GM23338 (cell line): ENCODE results near the gene CALY. TPM values are rescaled to one million over a fixed set of nuclear protein-coding genes. Genes with fewer than 3 reads are reported as not detected.
A peak's percentile ranks its signal among the peaks of the same experiment; 100 is the strongest.

Experiments used
- ATAC-seq: fragments of 200-7000 bp; cut with Tn5 transposase; 3 replicates; pipeline ENCODE4 v1.9.1; 2020
- DNase-seq: peaks from one replicate; pipeline ENCODE4 v3.0.0-alpha.2; 2015; ENCODE audit warnings: low spot score
- H2AFZ ChIP-seq: fragments of 200-600 bp; sonication (generic); 2 replicates; pipeline ENCODE4 v1.8.0; 2016; ENCODE audit warnings: antibody characterized with exemption, mild to moderate bottlenecking, moderate library complexity
- H3F3A ChIP-seq: fragments of 200-600 bp; sonication (generic); replicated peaks from 2 replicates; pipeline ENCODE4 v1.8.0; 2017; ENCODE audit warnings: antibody characterized with exemption, mixed run types, low read depth
- H3K27ac ChIP-seq: fragments of 200-600 bp; sonication (generic); 2 replicates; pipeline ENCODE4 v1.6.1; 2016; ENCODE audit warnings: low read depth
- H3K27me3 ChIP-seq: fragments of 200-600 bp; sonication (generic); 2 replicates; pipeline ENCODE4 v1.8.0; 2016; ENCODE audit warnings: mild to moderate bottlenecking, mixed run types, moderate library complexity; ENCODE audit not compliant: insufficient read depth
- H3K36me3 ChIP-seq: fragments of 200-600 bp; sonication (generic); 2 replicates; pipeline ENCODE4 v1.8.0; 2016; ENCODE audit warnings: mild to moderate bottlenecking; ENCODE audit not compliant: insufficient read depth
- H3K4me1 ChIP-seq: fragments of 200-600 bp; sonication (generic); 2 replicates; pipeline ENCODE4 v1.8.0; 2016; ENCODE audit warnings: mild to moderate bottlenecking, moderate library complexity; ENCODE audit not compliant: insufficient read depth
- H3K4me2 ChIP-seq: fragments of 200-600 bp; sonication (generic); 2 replicates; pipeline ENCODE4 v1.7.1; 2017; ENCODE audit warnings: mixed run types
- H3K4me3 ChIP-seq: fragments of 200-600 bp; sonication (generic); 2 replicates; pipeline ENCODE4 v1.6.1; 2016; ENCODE audit warnings: mixed run types
- H3K79me2 ChIP-seq: fragments of 200-600 bp; sonication (generic); replicated peaks from 2 replicates; pipeline ENCODE4 v1.8.0; 2017; ENCODE audit warnings: mild to moderate bottlenecking; ENCODE audit not compliant: insufficient read depth
- H3K9me2 ChIP-seq: fragments of 200-600 bp; sonication (generic); 2 replicates; pipeline ENCODE4 v1.8.0; 2017; ENCODE audit not compliant: insufficient read depth
- H4K20me1 ChIP-seq: fragments of 200-600 bp; sonication (generic); replicated peaks from 2 replicates; pipeline ENCODE4 v1.8.0; 2017; ENCODE audit warnings: mild to moderate bottlenecking; ENCODE audit not compliant: insufficient read depth
- H3K27ac Mint-ChIP-seq: 2 replicates; pipeline ENCODE4 v1.8.0; 2020; ENCODE audit warnings: inconsistent platforms, mild to moderate bottlenecking, moderate library complexity, mixed read lengths
- H3K27me3 Mint-ChIP-seq: 3 replicates; pipeline ENCODE4 v1.8.0; 2022; ENCODE audit warnings: low read depth, mild to moderate bottlenecking, moderate library complexity, mixed read lengths, inconsistent platforms; ENCODE audit not compliant: insufficient read depth, poor library complexity
- H3K36me3 Mint-ChIP-seq: 3 replicates; pipeline ENCODE4 v1.8.0; 2021; ENCODE audit warnings: low read depth, mild to moderate bottlenecking, inconsistent platforms, moderate library complexity, mixed read lengths
- H3K4me1 Mint-ChIP-seq: 3 replicates; pipeline ENCODE4 v1.8.0; 2020; ENCODE audit warnings: mild to moderate bottlenecking, inconsistent platforms, mixed read lengths
- H3K4me3 Mint-ChIP-seq: 3 replicates; pipeline ENCODE4 v1.8.0; 2021; ENCODE audit warnings: moderate library complexity, mild to moderate bottlenecking, inconsistent platforms, mixed read lengths
- H3K9me3 Mint-ChIP-seq: 3 replicates; pipeline ENCODE4 v1.8.0; 2020; ENCODE audit warnings: moderate library complexity, mild to moderate bottlenecking, inconsistent platforms, mixed read lengths
- EZH2 ChIP-seq: fragments of 200-600 bp; sonication (generic); IDR thresholded peaks from one replicate; pipeline ENCODE4 v1.8.0; 2017; ENCODE audit warnings: antibody characterized with exemption, mild to moderate bottlenecking, low read depth; ENCODE audit not compliant: unreplicated experiment
- EZH2phosphoT487 ChIP-seq: fragments of 200-600 bp; sonication (generic); IDR thresholded peaks from one replicate; pipeline ENCODE4 v1.8.1; 2018; ENCODE audit warnings: antibody characterized with exemption; ENCODE audit not compliant: unreplicated experiment
- NANOG ChIP-seq: IDR thresholded peaks from 2 replicates; pipeline ENCODE4 v1.6.1; 2016; ENCODE audit warnings: antibody characterized with exemption, borderline replicate concordance
- POLR2AphosphoS5 ChIP-seq: IDR thresholded peaks from 2 replicates; pipeline ENCODE4 v1.6.1; 2016; ENCODE audit warnings: antibody characterized with exemption, low read depth
- STAT1 ChIP-seq: IDR thresholded peaks from one replicate; pipeline ENCODE4 v1.6.1; 2016; ENCODE audit warnings: antibody characterized with exemption; ENCODE audit not compliant: unreplicated experiment
- ZNF331 ChIP-seq: fragments of 250-450 bp; sonication (Bioruptor Pico); IDR thresholded peaks from 2 replicates; pipeline ENCODE4 v1.5.0; 2020; ENCODE audit warnings: low read depth, mild to moderate bottlenecking, moderate library complexity
- polyA plus RNA-seq: library from polyadenylated mRNA; unstranded; fragments of >200 nt; fragmentation: Nextera tagmentation; extraction: Ambion mirVana; gene quantifications from 2 replicates; pipeline ENCODE4 v1.2.1, GENCODE V29; 2016
- total RNA-seq: library from RNA; depleted of rRNA; stranded (reverse); fragments of >200 nt; shearing (Covaris generic); gene quantifications from 2 replicates; pipeline ENCODE4 v1.2.3, GENCODE V29; 2014
- TF ChIP-seq, protein P1 (sequence below): IDR thresholded peaks from 2 replicates; pipeline ENCODE4 v1.6.1; 2016; ENCODE audit warnings: antibody characterized with exemption
- TF ChIP-seq, protein P2 (sequence below): IDR thresholded peaks from one replicate; pipeline ENCODE4 v1.6.1; 2018; ENCODE audit warnings: antibody characterized with exemption; ENCODE audit not compliant: unreplicated experiment
- TF ChIP-seq, protein P3 (sequence below): fragments of 250-450 bp; sonication (Bioruptor Pico); IDR thresholded peaks from 2 replicates; pipeline ENCODE4 v1.5.0; 2020; ENCODE audit warnings: mild to moderate bottlenecking, moderate library complexity

CALY gene
- total and polyA plus RNA-seq, 2 experiments from 2014 or later: 1.0 to 8.0 TPM

DNA sequence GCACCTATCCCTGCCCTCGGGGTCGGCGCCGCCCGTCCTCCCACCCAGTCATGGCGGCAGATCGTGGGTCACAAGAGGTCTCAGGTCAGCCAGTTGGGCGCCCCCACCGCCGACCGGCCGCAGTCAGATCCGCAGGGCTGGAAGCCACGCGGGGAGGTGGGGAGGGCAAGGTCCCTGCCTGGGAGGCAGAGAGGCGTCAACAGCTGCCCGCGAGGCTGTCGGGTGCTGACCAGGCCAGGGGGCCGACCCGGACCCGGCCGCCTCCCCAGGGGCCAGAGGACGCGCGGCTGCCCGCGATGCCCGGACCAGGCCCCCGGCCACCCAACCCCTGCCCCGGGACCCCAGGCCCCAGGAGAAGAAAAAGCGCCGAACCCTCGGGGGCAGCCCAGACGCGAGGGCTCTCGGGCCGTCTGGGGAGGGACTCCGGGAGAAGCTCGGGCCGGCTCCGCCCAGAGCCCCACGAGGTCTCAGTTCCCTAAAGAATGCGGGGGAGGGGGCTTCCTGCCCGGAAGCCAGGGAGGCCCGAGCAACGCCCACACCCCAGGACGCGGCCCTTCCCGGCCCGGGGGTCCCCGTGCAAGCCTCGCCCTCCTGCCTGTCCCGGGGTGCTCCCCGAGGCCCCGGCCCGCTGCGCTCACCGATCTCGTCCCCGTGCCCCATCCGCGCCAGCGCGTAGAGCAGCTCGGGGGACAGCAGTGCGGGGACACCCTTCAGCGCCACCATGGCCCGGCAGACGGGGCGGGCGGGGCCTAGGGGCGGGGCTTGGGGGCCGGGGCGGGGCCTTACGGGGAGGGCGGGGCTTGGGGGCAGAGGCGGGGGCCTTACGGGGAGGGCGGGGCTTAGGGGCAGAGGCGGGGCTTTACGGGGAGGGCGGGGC lies 20.8 kb upstream of the CALY start, which contains the start of gene FUOM (continued):
- TF ChIP-seq NANOG (no peak), ZNF331 (CRISPR knock-in tag) (no peak)

DNA sequence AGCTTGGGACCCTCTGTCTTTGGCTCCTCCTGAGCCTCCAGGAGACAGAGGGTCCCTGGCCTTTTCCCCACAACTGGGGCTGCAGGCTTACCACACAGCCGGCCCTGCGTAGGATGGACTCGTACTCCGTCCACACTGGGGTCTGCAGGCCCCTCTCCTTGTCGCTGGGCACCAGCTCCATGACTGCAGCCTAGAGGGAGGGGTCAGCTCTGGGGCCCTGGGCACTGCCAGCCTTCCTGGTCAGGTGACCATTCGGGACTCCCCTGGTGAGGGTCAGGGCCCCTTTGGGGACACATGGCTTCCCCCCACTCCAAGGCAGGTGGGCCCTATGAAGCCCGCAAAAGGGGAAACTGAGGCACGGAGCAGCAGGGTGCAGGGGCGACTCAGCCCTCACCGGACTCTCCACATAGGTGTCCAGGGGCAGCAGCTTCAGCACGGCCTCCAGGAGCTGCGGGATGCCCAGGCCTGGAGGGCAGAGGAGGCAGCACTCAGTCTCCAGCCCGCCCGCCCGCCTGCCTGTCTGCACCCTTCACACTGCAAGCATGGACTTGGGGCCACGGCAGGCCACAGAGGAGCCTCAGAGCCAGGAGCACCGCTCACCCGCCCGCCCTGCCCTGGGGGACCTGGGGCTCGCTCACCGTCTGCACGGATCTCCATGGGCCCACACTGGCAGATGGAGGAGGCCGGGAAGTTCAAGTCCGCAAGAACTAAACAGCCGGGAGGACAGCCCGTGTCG lies 20.0 kb upstream of the CALY start:
- no peak overlapping the region for H3K27ac ChIP-seq
- peak overlapping the region; percentile 86 for H3K4me3 ChIP-seq
- Mint-ChIP-seq H3K4me3 (peak overlapping the region; percentile 80), H3K27me3 (peaks cover 13% of the 10 kb centered on the region), H3K9me3 (no peaks in the 10 kb centered on the region), H3K27ac (no peak overlapping the region), H3K4me1 (no peaks in the 10 kb centered on the region; the same call in 2 of the 3 replicates), H3K36me3 (peaks cover 5% of the 10 kb centered on the region)
- H3K4me1 ChIP-seq: no peaks in the 10 kb centered on the region
- peak overlapping the region; percentile 92 for H3K4me2 ChIP-seq
- ATAC-seq (peak; percentile 15), DNase-seq (peak; percentile 51)
- peaks cover 6% of the 10 kb centered on the region; the same call in 1 of the 2 replicates for H3K27me3 ChIP-seq
- 0 out of 2 replicates have a peak, but pooled peaks cover 3% of the 10 kb centered on the region for H3F3A ChIP-seq
- H3K36me3 ChIP-seq: no peaks in the 10 kb centered on the region
- H4K20me1 ChIP-seq: no peaks in the 10 kb centered on the region; the same call in 1 of the 2 replicates
- H2AFZ ChIP-seq: no peak overlapping the region
- H3K9me2 ChIP-seq: no peaks in the 10 kb centered on the region
- H3K79me2 ChIP-seq: 0 out of 2 replicates have a peak, but pooled peaks cover 4% of the 10 kb centered on the region
- TF ChIP-seq EZH2 (no peak), STAT1 (no peak), POLR2AphosphoS5 (no peak), NANOG (no peak), EZH2phosphoT487 (no peak)
- TF ChIP-seq, protein P1, sequence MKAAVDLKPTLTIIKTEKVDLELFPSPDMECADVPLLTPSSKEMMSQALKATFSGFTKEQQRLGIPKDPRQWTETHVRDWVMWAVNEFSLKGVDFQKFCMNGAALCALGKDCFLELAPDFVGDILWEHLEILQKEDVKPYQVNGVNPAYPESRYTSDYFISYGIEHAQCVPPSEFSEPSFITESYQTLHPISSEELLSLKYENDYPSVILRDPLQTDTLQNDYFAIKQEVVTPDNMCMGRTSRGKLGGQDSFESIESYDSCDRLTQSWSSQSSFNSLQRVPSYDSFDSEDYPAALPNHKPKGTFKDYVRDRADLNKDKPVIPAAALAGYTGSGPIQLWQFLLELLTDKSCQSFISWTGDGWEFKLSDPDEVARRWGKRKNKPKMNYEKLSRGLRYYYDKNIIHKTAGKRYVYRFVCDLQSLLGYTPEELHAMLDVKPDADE: no peak
- TF ChIP-seq, protein P2, sequence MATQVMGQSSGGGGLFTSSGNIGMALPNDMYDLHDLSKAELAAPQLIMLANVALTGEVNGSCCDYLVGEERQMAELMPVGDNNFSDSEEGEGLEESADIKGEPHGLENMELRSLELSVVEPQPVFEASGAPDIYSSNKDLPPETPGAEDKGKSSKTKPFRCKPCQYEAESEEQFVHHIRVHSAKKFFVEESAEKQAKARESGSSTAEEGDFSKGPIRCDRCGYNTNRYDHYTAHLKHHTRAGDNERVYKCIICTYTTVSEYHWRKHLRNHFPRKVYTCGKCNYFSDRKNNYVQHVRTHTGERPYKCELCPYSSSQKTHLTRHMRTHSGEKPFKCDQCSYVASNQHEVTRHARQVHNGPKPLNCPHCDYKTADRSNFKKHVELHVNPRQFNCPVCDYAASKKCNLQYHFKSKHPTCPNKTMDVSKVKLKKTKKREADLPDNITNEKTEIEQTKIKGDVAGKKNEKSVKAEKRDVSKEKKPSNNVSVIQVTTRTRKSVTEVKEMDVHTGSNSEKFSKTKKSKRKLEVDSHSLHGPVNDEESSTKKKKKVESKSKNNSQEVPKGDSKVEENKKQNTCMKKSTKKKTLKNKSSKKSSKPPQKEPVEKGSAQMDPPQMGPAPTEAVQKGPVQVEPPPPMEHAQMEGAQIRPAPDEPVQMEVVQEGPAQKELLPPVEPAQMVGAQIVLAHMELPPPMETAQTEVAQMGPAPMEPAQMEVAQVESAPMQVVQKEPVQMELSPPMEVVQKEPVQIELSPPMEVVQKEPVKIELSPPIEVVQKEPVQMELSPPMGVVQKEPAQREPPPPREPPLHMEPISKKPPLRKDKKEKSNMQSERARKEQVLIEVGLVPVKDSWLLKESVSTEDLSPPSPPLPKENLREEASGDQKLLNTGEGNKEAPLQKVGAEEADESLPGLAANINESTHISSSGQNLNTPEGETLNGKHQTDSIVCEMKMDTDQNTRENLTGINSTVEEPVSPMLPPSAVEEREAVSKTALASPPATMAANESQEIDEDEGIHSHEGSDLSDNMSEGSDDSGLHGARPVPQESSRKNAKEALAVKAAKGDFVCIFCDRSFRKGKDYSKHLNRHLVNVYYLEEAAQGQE: no peak
- TF ChIP-seq, protein P3, sequence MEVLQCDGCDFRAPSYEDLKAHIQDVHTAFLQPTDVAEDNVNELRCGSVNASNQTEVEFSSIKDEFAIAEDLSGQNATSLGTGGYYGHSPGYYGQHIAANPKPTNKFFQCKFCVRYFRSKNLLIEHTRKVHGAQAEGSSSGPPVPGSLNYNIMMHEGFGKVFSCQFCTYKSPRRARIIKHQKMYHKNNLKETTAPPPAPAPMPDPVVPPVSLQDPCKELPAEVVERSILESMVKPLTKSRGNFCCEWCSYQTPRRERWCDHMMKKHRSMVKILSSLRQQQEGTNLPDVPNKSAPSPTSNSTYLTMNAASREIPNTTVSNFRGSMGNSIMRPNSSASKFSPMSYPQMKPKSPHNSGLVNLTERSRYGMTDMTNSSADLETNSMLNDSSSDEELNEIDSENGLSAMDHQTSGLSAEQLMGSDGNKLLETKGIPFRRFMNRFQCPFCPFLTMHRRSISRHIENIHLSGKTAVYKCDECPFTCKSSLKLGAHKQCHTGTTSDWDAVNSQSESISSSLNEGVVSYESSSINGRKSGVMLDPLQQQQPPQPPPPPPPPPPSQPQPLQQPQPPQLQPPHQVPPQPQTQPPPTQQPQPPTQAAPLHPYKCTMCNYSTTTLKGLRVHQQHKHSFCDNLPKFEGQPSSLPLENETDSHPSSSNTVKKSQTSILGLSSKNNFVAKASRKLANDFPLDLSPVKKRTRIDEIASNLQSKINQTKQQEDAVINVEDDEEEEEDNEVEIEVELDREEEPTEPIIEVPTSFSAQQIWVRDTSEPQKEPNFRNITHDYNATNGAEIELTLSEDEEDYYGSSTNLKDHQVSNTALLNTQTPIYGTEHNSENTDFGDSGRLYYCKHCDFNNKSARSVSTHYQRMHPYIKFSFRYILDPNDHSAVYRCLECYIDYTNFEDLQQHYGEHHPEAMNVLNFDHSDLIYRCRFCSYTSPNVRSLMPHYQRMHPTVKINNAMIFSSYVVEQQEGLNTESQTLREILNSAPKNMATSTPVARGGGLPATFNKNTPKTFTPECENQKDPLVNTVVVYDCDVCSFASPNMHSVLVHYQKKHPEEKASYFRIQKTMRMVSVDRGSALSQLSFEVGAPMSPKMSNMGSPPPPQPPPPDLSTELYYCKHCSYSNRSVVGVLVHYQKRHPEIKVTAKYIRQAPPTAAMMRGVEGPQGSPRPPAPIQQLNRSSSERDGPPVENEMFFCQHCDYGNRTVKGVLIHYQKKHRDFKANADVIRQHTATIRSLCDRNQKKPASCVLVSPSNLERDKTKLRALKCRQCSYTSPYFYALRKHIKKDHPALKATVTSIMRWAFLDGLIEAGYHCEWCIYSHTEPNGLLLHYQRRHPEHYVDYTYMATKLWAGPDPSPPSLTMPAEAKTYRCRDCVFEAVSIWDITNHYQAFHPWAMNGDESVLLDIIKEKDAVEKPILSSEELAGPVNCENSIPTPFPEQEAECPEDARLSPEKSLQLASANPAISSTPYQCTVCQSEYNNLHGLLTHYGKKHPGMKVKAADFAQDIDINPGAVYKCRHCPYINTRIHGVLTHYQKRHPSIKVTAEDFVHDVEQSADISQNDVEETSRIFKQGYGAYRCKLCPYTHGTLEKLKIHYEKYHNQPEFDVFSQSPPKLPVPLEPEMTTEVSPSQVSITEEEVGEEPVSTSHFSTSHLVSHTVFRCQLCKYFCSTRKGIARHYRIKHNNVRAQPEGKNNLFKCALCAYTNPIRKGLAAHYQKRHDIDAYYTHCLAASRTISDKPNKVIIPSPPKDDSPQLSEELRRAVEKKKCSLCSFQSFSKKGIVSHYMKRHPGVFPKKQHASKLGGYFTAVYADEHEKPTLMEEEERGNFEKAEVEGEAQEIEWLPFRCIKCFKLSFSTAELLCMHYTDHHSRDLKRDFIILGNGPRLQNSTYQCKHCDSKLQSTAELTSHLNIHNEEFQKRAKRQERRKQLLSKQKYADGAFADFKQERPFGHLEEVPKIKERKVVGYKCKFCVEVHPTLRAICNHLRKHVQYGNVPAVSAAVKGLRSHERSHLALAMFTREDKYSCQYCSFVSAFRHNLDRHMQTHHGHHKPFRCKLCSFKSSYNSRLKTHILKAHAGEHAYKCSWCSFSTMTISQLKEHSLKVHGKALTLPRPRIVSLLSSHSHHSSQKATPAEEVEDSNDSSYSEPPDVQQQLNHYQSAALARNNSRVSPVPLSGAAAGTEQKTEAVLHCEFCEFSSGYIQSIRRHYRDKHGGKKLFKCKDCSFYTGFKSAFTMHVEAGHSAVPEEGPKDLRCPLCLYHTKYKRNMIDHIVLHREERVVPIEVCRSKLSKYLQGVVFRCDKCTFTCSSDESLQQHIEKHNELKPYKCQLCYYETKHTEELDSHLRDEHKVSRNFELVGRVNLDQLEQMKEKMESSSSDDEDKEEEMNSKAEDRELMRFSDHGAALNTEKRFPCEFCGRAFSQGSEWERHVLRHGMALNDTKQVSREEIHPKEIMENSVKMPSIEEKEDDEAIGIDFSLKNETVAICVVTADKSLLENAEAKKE: no peak
